GM18508 (cell line): ENCODE results near the gene GAREM2.
"Not testable (repeated sequence)": the region's sequence is repeated elsewhere in the genome, so short reads cannot be mapped to it uniquely, and the experiment has no call there.

Source experiments
- ATAC-seq: cut with Tn5 transposase; IDR thresholded peaks from one replicate; pipeline ENCODE4 v1.9.1; 2021; ENCODE audit warnings: moderate number of reproducible peaks; ENCODE audit not compliant: insufficient read depth, unreplicated experiment

GAREM2 gene

GRCh38 chr2:26172871-26173775 lies at the start of gene GAREM2:
Gene GAREM2 (plus strand): TSS chr2:26173088. CDS start chr2:26173221, 133 bp downstream.
- no peak for ATAC-seq

DNA sequence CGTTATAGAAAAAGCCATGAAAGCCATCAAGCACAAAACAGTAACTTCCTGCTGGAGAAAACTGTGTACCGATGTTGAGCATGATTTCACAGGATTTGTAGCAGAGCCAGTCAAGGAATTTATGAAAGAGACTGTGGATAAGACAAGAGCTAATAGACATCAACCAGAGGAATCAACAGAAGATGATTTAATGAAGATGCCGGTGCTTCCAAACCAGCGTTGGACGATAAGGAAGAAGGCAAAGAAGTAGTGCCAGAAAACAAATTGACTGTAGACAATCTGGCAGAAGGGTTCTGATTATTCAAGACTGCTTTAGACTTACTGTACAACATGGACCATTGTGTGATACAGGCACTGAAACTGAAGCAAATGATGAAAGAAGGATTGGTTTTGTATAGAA lies 49.5 kb upstream of the GAREM2 start:
- ATAC-seq, result no peak

DNA sequence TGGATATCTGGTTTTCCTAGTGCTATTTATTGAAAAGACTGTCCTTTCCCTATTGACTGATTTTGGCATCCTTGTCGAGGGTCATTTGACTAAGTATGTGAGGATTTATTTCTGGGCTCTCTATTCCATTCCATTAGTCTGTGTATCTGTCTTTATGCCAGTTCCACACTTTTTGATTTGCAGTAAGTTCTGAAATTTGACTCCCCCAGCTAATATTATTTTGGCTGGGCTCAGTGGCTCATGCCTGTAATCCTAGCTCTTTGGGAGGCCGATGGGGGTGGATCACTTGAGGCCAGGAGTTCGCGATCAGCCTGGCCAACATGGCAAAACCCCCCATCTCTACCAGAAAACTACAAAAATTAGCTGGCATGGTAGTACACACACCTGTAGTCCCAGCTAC lies 46.8 kb upstream of the GAREM2 start:
- ATAC-seq, result no peak

DNA sequence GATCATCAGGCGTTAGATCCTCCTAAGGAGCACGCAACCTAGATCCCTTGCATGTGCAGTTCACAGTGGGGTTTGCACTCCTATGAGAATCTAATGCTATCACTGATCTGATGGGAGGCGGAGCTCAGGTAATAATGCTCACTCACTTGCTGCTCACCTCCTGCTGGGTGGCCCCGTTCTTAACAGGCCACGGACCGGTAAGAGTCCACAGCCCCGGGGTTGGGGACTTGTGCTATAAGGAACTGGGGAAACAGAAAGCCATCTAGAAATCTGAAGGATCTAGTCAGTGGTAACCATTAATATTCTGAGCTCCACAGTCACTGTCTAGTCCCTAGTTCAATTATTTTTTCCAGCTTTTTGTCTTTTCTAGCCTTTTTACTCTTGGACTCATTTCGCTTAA lies 44.7 kb upstream of the GAREM2 start:
- ATAC-seq, result no peak

DNA sequence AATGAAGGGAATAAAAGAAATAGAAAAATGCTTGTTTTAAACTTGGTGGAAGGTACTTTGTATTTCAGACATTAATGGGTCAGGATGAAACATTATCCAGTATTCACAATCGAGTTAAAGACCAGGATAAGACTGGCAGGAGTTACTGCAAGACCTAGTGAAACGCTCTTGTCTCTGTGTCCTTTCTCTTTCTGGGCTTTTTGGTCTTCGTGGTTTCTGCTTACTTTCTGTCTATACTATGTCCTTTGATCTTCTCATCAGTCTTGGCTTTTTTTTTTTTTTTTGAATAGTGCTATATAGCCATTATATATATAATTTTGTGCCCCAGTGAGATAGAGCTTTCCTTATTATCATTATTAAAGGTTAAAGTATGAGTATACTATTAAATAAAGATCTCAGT lies 42.1 kb upstream of the GAREM2 start:
- no peak for ATAC-seq

- ATAC-seq, result no peak
These were observed 36.4 kb upstream of the GAREM2 start for GRCh38 chr2:26136451-26136850.

GRCh38 chr2:26139269-26140183 lies 33.4 kb upstream of the GAREM2 start:
- no peak for ATAC-seq

- no peak for ATAC-seq
These were observed 31.6 kb upstream of the GAREM2 start for GRCh38 chr2:26141145-26141769.

- no peak for ATAC-seq
These were observed 28.9 kb upstream of the GAREM2 start for GRCh38 chr2:26144031-26144430.

DNA sequence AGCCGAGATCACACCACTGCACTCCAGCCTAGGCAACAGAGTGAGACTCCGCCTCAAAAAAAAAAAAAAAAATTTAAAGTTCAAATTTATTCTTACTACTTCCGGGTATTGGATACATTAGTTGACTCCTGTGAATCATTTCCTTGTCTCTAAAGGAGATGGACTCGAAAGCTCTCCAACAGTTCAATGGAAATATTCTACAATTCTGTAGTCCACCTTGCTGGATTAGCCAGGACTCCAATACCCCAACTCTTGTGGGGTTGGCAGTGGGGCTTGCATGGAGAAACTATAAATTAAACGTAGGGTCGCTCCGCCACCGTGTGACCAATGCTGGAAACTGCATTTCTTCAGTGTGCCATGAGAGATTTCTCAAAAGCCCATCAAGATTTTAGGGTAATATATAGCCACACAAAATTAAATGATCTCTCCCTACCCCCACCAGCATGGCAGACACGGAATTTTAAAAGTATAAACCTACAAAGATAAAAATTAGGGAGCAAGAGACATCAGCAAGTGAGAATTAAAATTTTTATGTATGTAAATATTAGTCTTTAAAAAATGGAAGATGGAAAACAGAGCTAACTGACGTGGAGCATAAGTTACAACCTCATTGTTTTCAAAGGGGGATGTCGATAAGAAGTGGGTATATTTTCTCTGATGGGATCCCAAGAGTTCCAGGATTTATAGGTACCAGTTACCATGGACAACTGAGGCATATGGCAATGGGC lies 27.8 kb upstream of the GAREM2 start:
- no peak for ATAC-seq

GRCh38 chr2:26148501-26148900 lies 24.4 kb upstream of the GAREM2 start:
- ATAC-seq, result no peak

GRCh38 chr2:26150243-26150642 lies 22.6 kb upstream of the GAREM2 start:
- no peak for ATAC-seq

- ATAC-seq, result no peak
These were observed 15.3 kb upstream of the GAREM2 start for GRCh38 chr2:26157580-26157979.

GRCh38 chr2:26161926-26162325 lies 11.0 kb upstream of the GAREM2 start:
- ATAC-seq, result no peak

DNA sequence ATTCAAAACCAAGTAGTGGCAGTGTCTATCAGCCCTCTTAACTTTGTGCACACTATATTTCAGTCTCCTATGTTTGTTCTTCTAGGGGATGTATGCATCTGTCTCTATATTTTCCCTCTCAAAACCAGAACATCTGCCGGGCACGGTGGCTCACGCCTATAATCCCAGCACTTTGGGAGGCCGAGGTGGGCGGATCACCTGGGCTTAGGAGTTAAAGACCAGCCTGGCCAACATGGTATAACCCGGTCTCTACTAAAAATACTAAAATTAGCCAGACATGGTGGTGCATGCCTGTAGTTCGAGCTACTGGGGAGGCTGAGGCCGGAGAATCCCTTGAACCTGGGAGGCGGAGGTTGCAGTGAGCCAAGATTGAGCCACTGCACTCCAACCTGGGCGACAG lies 9.9 kb upstream of the GAREM2 start:
- ATAC-seq, result no peak

GRCh38 chr2:26164231-26164630 lies 8.7 kb upstream of the GAREM2 start:
- ATAC-seq, result no peak

DNA sequence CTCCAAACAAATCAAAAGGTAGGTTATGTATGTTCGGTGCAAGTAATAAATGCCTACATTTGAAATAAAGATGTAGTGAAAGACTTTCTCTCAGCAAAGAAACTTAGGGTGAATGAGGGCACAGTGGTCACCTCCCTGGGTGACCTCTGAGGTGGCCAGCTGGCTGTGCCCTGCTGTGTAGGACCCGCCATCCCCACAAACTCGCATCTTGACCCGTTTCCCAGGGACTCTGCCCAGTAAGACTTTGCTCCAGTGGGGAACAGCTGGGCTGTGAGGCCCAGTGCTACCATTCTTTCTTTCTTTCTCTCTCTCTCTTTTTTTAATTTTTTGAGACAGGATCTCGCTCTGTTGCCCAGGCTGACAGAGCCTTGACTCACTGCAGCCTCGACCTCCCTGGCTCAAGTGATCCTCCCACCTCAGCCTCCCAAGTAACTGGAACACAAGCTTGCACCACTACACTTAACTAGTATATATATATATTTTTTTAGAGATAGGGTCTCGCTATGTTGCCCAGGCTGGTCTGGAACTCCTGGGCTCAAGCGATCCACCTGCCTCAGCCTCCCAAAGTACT lies 8.2 kb upstream of the GAREM2 start:
- no peak for ATAC-seq

DNA sequence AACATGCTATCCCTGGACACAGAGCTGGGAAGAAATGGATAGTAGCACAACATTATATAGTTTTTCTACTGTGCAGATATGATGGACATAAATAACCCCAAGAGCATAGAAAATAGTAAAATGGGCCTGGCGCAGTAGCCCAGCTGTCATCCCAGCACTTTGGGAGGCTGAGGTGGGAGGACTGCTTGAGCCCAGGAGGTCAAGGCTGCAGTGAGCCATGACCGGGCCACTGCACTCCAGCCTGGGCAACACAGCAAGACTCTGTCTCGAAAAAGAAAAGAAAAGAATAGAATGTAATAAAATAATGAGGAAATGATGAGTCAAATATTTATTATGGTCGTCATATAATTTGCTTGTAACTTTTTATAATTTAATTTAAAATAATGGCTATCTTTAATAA lies 7.5 kb upstream of the GAREM2 start:
- no peak for ATAC-seq

GRCh38 chr2:26166541-26166940 lies 6.3 kb upstream of the GAREM2 start:
- not testable (repeated sequence) for ATAC-seq

DNA sequence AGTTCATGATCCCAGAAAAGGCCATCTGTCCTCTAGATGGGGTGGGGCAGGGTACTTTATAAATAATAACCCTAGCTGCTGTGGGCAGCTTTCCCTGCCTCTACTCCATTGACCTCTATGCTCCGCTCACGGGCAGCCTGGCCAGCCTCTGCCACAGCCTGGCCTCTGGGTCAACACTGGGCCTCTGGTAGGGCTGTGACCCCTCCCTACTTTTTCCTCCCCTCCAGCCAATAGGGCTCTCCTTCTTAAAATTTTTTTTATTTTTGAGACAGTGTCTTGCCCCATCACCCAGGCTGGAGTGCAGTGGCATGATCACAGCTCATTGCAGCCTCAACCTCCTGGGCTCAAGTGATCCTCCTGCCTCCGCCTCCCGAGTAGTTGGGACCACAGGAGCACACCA lies 4.1 kb upstream of the GAREM2 start:
- ATAC-seq, result no peak
